T-helper 2 cell treated with Interferon-gamma antibody and Interleukin-4, amounts not matched to agents 5 μg/mL and 100 μg/mL, for 36 hours (primary cell): ENCODE results near the gene AP2A2.

Experiments used
- DNase-seq: peaks from one replicate; pipeline ENCODE4 v3.0.0; 2021; ENCODE audit warnings: low spot score
- H3K27ac Mint-ChIP-seq: one replicate; pipeline ENCODE4 v1.8.0; 2021; ENCODE audit warnings: mild to moderate bottlenecking, mixed read lengths
- H3K27me3 Mint-ChIP-seq: one replicate; pipeline ENCODE4 v1.8.0; 2021; ENCODE audit warnings: low read depth, mixed read lengths
- H3K36me3 Mint-ChIP-seq: one replicate; pipeline ENCODE4 v1.8.0; 2021; ENCODE audit warnings: low read depth, mixed read lengths
- H3K4me1 Mint-ChIP-seq: one replicate; pipeline ENCODE4 v1.8.0; 2021; ENCODE audit warnings: low read depth, mixed read lengths
- H3K4me3 Mint-ChIP-seq: one replicate; pipeline ENCODE4 v1.8.0; 2022; ENCODE audit warnings: mild to moderate bottlenecking, moderate library complexity, mixed read lengths
- H3K9me3 Mint-ChIP-seq: one replicate; pipeline ENCODE4 v1.8.0; 2021; ENCODE audit warnings: mixed read lengths

The AP2A2 gene

GRCh38 chr11:1034001-1034400, 108.3 kb downstream of the AP2A2 start:
- H3K4me3 Mint-ChIP-seq: no peak overlapping the region
- no peaks in the 10 kb centered on the region for H3K27me3 Mint-ChIP-seq
- H3K36me3 Mint-ChIP-seq: no peaks in the 10 kb centered on the region
- no peak overlapping the region for H3K27ac Mint-ChIP-seq
- H3K4me1 Mint-ChIP-seq: no peaks in the 10 kb centered on the region
- no peak for DNase-seq
- no peaks in the 10 kb centered on the region for H3K9me3 Mint-ChIP-seq

GRCh38 chr11:1034456-1035295, 109.0 kb downstream of the AP2A2 start:
- no peaks in the 10 kb centered on the region for H3K36me3 Mint-ChIP-seq
- H3K27ac Mint-ChIP-seq: no peak overlapping the region
- no peaks in the 10 kb centered on the region for H3K27me3 Mint-ChIP-seq
- H3K4me3 Mint-ChIP-seq: no peak overlapping the region
- DNase-seq: no peak
- no peaks in the 10 kb centered on the region for H3K4me1 Mint-ChIP-seq
- no peaks in the 10 kb centered on the region for H3K9me3 Mint-ChIP-seq

DNA sequence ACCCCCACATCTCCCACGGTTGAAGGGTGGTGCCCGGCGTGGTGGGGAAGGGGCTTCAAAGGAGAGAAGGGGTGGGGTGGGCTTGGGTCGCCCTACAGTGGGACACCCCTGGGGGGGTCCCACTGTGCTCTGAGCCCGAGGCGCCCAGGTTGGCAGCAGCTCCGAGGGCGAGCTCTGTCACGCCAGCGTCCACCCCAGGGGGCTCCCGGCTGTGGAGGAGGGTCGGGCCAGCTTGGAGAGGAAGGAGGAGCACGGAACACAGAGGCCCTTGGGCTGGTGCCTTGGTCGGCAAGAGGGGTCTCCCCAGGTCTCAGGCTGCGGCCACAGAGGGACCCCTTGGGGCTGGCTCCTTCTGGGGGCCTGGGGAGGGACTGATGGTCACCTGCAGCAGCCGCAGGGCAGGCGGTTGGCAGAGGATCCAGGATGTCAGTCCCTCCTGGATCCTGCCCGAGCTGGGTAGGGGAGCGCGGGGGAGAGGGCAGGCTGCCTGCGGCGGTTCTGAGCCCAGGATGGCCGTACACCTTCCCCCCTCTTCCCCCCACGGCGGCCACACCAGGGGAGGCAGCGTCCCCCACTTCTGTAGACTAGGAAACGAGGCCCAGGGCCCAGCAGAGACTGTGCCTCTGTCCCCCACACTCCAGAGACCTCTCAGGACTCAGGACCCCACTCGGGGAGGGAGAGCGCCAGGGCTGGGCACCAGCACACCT, 110.1 kb downstream of the AP2A2 start:
- Mint-ChIP-seq H3K27me3 (no peaks in the 10 kb centered on the region), H3K27ac (no peak overlapping the region), H3K9me3 (no peaks in the 10 kb centered on the region), H3K4me1 (no peaks in the 10 kb centered on the region), H3K4me3 (no peak overlapping the region), H3K36me3 (no peaks in the 10 kb centered on the region)
- no peak for DNase-seq

DNA sequence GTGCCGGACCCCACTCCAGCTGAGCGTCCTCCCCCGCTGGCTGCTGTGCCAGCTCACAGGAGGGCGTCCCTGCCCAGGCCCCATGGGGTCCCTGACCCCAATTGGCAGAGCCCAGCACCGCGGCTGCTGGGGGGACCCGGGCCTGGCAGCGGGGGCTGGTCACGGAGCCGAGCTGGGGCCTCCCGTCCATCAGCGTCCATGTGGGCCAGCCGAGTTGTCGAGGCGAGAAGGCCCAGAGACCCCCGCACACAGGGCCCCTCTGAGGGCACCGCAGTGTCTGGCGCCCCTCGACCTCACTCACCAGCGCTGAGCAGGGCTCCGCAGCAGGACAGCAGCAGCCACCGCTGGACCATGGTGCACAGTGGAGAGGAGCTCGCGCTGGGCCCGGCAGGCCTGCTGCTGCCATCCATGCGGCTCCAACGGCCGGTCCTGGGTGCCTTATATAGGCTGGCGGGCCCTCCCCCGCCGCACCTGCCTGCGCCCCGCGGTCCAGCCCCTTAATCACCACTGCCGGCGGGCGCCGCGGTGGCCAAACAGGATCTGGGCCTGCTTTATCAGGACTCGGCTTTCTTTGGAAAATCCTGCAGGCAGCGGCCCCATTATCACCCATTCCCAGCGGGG, 110.7 kb downstream of the AP2A2 start, which contains the start of gene MUC6:
MUC6 (minus strand) TSS at position 416 of the 621 bp plus-strand sequence; CDS start at position 353, 63 bp downstream.
- Mint-ChIP-seq H3K36me3 (no peaks in the 10 kb centered on the region), H3K4me1 (no peaks in the 10 kb centered on the region), H3K9me3 (no peaks in the 10 kb centered on the region), H3K27ac (no peak within 1 kb of the TSS), H3K4me3 (no peak within 1 kb of the TSS), H3K27me3 (no peaks in the 10 kb centered on the region)
- DNase-seq: no peak

- no peak overlapping the region for H3K4me3 Mint-ChIP-seq
Observed at GRCh38 chr11:1036931-1037330, 111.3 kb downstream of the AP2A2 start.

DNA sequence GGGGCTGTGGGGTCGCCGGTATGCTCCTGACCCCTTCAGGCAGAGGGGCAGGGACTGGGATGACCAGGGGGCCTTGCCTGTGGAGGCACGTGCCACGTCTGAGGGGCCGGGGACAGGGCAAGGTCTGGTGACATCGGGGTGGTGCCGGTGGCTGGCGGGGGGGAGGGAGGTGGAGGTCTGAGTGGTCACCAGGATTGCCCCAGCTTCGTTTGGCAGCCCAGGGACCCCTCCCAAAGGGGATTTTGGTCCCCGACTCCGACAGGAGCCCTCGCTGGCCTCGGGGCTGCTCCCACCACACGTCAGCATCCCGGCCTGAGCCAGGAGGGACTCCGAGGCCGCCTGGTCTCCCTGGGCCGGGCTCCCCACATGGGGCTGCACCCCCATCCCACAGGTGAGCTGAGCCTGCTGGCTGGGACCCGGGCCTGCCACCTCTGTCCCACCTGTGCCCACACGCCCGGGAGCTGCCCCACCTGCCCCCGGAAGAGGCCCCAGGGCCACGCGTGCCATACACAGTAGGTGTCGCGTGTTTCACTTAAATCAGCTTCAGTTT, 111.9 kb downstream of the AP2A2 start:
- Mint-ChIP-seq H3K27ac (no peak overlapping the region), H3K9me3 (no peaks in the 10 kb centered on the region), H3K4me3 (no peak overlapping the region), H3K27me3 (no peaks in the 10 kb centered on the region), H3K4me1 (no peaks in the 10 kb centered on the region), H3K36me3 (no peaks in the 10 kb centered on the region)
- no peak for DNase-seq

More at GRCh38 chr11:1036931-1037330, 111.3 kb downstream of the AP2A2 start:
- Mint-ChIP-seq H3K27ac (no peak overlapping the region), H3K27me3 (no peaks in the 10 kb centered on the region), H3K4me1 (no peaks in the 10 kb centered on the region), H3K36me3 (no peaks in the 10 kb centered on the region), H3K9me3 (no peaks in the 10 kb centered on the region)
- no peak for DNase-seq

GRCh38 chr11:1038361-1038760, 112.7 kb downstream of the AP2A2 start:
- Mint-ChIP-seq H3K27me3 (no peaks in the 10 kb centered on the region), H3K27ac (no peak overlapping the region), H3K4me1 (no peaks in the 10 kb centered on the region), H3K36me3 (no peaks in the 10 kb centered on the region), H3K4me3 (no peak overlapping the region), H3K9me3 (no peaks in the 10 kb centered on the region)
- DNase-seq: no peak

DNA sequence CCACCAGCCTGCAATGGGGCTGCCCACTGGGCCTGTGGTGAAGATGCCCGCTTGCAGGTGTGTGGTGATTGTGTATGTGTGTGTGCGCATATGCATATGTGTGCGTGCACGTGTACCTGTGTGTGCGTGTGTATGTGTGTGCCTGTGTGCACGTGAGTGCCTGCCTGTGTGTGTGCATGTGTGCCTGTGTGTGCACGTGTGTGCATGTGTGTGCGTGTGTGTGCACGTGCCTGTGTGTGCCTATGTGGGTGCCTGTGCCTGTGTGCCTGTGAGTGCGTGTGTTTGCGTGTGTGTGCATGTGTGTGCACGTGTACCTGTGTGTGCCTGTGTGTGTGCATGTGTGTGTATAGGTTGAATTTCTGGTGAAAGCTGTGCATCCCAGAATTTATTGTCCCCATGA, 113.3 kb downstream of the AP2A2 start:
- DNase-seq: no peak
- no peaks in the 10 kb centered on the region for H3K36me3 Mint-ChIP-seq
- no peaks in the 10 kb centered on the region for H3K9me3 Mint-ChIP-seq
- no peaks in the 10 kb centered on the region for H3K27me3 Mint-ChIP-seq
- no peak overlapping the region for H3K27ac Mint-ChIP-seq
- H3K4me1 Mint-ChIP-seq: no peaks in the 10 kb centered on the region
- H3K4me3 Mint-ChIP-seq: no peak overlapping the region

DNA sequence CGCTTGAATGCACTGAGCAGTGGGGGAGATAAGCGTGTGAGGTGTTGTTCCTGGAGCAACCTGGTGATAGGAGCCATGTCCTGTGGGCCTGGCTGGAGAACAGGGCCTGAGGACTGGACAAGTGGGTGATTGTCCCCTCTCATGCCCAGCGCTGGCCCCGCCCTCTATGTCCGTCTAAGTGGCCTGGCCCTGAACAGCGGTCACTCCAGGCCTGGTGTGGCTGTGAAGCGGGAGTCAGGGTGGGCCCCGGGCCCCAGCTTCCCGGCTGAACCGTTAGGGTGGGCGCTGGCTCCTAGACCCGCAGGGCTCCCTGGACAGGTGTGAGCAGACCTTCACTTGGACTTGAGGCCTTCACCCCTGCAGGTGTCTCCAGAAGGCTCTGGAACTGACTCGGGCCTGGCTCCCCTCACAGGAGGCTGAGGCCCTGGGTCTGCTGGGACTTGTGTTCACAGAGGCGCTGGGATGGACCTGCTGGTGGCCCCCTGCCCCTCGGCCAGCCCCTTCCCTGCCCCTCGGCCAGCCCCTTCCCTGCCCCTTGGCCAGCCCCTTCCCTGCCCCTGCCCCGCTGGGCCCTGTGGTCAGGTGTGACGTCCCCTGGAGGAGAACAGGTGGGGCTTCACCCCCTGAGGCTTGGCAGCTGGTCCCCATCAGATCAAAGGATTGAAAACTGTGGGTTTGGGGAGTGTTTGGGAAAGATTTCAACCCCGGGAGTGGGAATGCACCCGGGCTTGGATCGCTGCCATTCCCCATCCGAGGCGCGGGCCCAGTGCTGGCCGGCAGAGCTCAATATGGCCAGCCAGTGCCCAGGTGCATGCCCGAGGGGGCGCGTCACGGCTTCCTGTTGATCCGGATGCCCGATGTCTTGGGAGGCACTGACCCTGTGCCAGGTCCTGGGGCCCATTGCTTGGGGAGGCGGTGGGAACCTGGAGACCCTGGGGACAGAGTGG, 114.1 kb downstream of the AP2A2 start:
- Mint-ChIP-seq H3K4me3 (no peak overlapping the region), H3K4me1 (no peaks in the 10 kb centered on the region), H3K27ac (no peak overlapping the region), H3K36me3 (no peaks in the 10 kb centered on the region), H3K27me3 (no peaks in the 10 kb centered on the region), H3K9me3 (no peaks in the 10 kb centered on the region)
- no peak for DNase-seq

DNA sequence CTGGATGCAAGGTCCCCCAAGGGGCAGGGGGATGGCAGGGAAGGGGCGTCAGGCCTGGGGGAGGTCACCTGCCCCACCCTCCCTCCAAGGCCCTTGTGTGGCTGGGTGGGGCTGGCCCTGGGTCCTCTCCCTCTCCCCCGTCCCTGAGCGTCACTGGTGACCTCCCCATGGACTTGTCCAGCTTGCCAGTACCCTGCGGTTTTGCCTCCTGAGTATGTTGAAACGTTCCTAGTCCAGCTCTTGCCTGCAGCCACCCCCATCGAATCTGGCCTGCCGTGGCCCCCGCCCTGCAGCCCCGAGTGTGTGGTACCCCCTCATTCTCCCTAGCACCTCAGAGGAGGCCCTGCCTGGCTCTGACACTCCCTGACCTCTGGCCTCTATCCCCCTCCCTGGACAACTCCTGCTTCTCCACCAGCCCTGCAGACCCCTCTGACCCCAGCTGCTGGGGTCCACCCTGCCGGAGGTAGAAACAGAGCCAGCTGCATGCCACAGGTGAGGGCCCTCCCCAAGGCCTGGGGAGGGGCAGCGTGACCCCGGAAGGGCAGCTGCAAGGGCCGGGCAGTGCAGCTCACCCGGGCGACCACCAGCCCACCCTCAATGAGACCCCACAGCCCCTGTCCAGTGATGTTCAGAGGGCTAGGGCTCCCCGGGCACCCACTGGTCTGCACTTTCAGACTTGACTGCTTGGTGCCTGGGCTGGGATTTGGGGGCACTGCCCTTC, 114.9 kb downstream of the AP2A2 start:
- Mint-ChIP-seq H3K4me3 (no peak overlapping the region), H3K36me3 (no peaks in the 10 kb centered on the region), H3K9me3 (no peaks in the 10 kb centered on the region), H3K4me1 (no peaks in the 10 kb centered on the region), H3K27me3 (no peaks in the 10 kb centered on the region), H3K27ac (no peak overlapping the region)
- no peak for DNase-seq

DNA sequence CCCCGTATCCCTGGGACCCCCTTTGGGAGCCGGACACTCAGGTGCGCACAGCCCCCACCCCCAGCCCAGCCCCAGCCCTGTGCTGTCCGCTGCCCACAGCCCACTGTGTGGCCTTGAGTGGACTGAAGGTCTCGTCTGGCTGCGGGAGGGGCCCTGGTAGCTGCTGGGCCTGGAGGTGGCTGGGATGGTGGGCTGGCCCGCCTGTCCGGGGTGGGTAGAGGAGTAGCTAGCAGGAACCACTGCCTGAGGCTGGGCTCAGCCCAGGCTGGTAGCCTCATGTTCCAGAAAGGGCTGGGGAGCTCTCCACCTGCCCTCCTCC, 115.4 kb downstream of the AP2A2 start:
- DNase-seq: no peak
- Mint-ChIP-seq H3K9me3 (no peaks in the 10 kb centered on the region), H3K4me1 (no peaks in the 10 kb centered on the region), H3K36me3 (no peaks in the 10 kb centered on the region), H3K27me3 (no peaks in the 10 kb centered on the region), H3K27ac (no peak overlapping the region), H3K4me3 (no peak overlapping the region)

DNA sequence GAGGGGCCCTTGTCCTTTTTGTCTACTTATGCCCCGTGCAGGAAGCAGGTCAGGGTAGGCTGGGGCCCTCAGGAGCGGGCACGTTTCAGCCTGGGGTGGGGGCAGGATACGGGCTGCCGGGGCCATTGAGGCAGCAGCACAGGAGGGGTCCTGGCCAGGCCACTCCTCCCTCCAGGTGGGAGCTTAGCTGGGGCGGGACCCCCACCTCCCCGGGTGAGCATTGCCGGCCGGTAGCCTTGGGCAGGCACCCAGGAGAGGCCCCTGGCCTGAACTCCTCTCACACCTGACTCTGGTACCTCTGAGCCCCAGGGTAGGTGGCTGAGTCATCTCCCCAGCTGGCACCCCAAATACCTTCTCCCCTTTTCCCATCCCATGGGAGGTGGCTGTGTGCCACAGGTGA, 115.8 kb downstream of the AP2A2 start:
- no peak for DNase-seq
- no peak overlapping the region for H3K4me3 Mint-ChIP-seq
- no peak overlapping the region for H3K27ac Mint-ChIP-seq

More for the DNA sequence above, 115.8 kb downstream of the AP2A2 start:
- Mint-ChIP-seq H3K27me3 (no peaks in the 10 kb centered on the region), H3K36me3 (no peaks in the 10 kb centered on the region), H3K4me1 (no peaks in the 10 kb centered on the region), H3K9me3 (no peaks in the 10 kb centered on the region)
